Small intestine (tissue), 7 donors: ENCODE data around the gene ARAP3. TPM values are rescaled to one million over a fixed set of nuclear protein-coding genes. Genes with fewer than 3 reads are reported as not detected.

Source experiments
- DNase-seq, 2 donors: peaks; one replicate each; pipeline versions ENCODE4 v3.0.0 to v3.0.0-alpha.2; 2013
- FAIRE-seq: peaks from 2 replicates; lab custom pipeline; 2012; peaks lifted over from hg19 to GRCh38; lab: Jason Lieb, UNC
- H3K27ac ChIP-seq, 3 donors: one replicate each; pipeline ENCODE4 v1.5.1; 2013; ENCODE audit warnings: low read length in 2 of 3, mild to moderate bottlenecking in 2 of 3, control low read depth in 1 of 3, inconsistent platforms in 1 of 3, low read depth in 1 of 3, moderate library complexity in 1 of 3
- H3K27me3 ChIP-seq, 3 donors: one replicate each; pipeline ENCODE4 v1.6.1; 2013; ENCODE audit warnings: low read length in 3 of 3, inconsistent platforms in 1 of 3; ENCODE audit not compliant: control insufficient read depth in 3 of 3, insufficient read depth in 3 of 3
- H3K36me3 ChIP-seq, 3 donors: one replicate each; pipeline ENCODE4 v1.6.1; 2013; ENCODE audit warnings: low read length in 3 of 3, inconsistent platforms in 1 of 3, low read depth in 1 of 3, mild to moderate bottlenecking in 1 of 3, moderate library complexity in 1 of 3; ENCODE audit not compliant: control insufficient read depth in 3 of 3, insufficient read depth in 2 of 3
- H3K4me1 ChIP-seq, 3 donors: one replicate each; pipeline ENCODE4 v1.6.1; 2013; ENCODE audit warnings: low read length in 2 of 3, inconsistent platforms in 1 of 3, low read depth in 1 of 3, mild to moderate bottlenecking in 1 of 3, moderate library complexity in 1 of 3; ENCODE audit not compliant: control insufficient read depth in 3 of 3, insufficient read depth in 2 of 3
- H3K4me3 ChIP-seq, 3 donors: one replicate each; pipeline ENCODE4 v1.5.1; 2013; ENCODE audit warnings: low read length in 3 of 3, control low read depth in 1 of 3, inconsistent platforms in 1 of 3, low read depth in 1 of 3, mild to moderate bottlenecking in 1 of 3, moderate library complexity in 1 of 3
- H3K9me3 ChIP-seq, 2 donors: one replicate each; pipeline ENCODE4 v1.6.1; 2013; ENCODE audit warnings: low read depth in 1 of 2, low read length in 1 of 2; ENCODE audit not compliant: control insufficient read depth in 2 of 2, insufficient read depth in 1 of 2
- WGBS, 3 donors: extraction: QIAGEN DNeasy Blood & Tissue Kit; methylation state at CpG; one replicate each; pipeline ENCODE4 v1.1.7; 2013; 5-methylcytosine and 5-hydroxymethylcytosine counted together
- polyA plus RNA-seq, 4 donors: library from polyadenylated mRNA; stranded (reverse) in 3 of 4; unstranded in 1 of 4; fragments of 200-250 nt in 3 of 4; fragments of 120-200 nt in 1 of 4; gene quantifications; one replicate each; pipeline versions ENCODE4 v1.2.1 to v1.2.3, GENCODE V29; 2013
- donor health status: healthy with polysubstance abuse.
- donor health status: control.
- donor health status: control.
- donor health status: Bipolar disorder and iron deficiency.
- donor health status: healthy.

ARAP3 gene
- polyA plus RNA-seq, 4 donors = 0.45 to 14.2 (median 4.6) TPM

- Histone ChIP-seq H3K4me3 (no peak overlapping the region), H3K36me3 (no peaks in the 10 kb centered on the region), H3K27ac (no peak overlapping the region), H3K27me3 (peaks cover 0 to 28% (median under 1%) of the 10 kb centered on the region in 3 donors), H3K9me3 (no peaks in the 10 kb centered on the region), H3K4me1 (peaks cover 0 to 13% (median 0%) of the 10 kb centered on the region in 3 donors)
- WGBS, 3 donors = 67 to 74% (median 72%) methylated on average over 25 of the region's 25 CpGs
- DNase-seq = peak in 1 of 2 donors; percentile 21
- FAIRE-seq = no peak
Observed at GRCh38 chr5:141692919-141693725, 11.1 kb upstream of the ARAP3 start.

DNA sequence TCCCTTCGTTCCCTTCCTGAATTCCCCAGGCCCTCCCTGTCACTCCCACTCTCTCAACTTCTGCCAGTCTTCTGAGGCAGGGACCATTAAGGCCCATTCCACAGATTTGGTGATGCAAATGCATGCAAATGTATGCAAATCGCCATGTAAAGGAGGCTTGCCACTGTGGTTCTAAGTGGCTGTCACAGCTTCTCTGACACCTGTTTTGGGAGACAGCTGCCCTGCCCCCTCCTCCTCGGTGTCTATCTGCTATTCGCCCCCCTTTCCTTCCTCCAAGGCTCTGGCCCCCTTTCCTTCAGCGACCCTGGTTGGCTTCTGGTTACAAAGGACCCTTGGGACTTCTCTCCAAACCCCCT, 10.5 kb upstream of the ARAP3 start:
- 28 to 37% (median 33%) methylated on average over 5 of the region's 5 CpGs for WGBS, 3 donors
- peaks cover 0 to 23% (median 0%) of the 10 kb centered on the region in 3 donors for H3K27me3 ChIP-seq

GRCh38 chr5:141691867-141692532, 10.0 kb upstream of the ARAP3 start:
- H3K27me3 ChIP-seq = peaks cover 0 to 19% (median 0%) of the 10 kb centered on the region in 3 donors
- no peaks in the 10 kb centered on the region for H3K36me3 ChIP-seq
- peaks cover 0 to 13% (median 0%) of the 10 kb centered on the region in 3 donors for H3K4me1 ChIP-seq
- no peak overlapping the region for H3K27ac ChIP-seq
- 2 to 4% (median 3%) methylated on average over 30 of the region's 30 CpGs for WGBS, 3 donors
- FAIRE-seq = no peak
- H3K9me3 ChIP-seq = no peaks in the 10 kb centered on the region
- DNase-seq = peak; percentile 76 to 92
- peak overlapping the region in 1 of 3 donors; percentile 28 for H3K4me3 ChIP-seq

More for the DNA sequence above, 10.5 kb upstream of the ARAP3 start:
- DNase-seq = no peak
- no peak for FAIRE-seq
- H3K27ac ChIP-seq = no peak overlapping the region
- peak overlapping the region in 1 of 3 donors; percentile 28 for H3K4me3 ChIP-seq
- H3K36me3 ChIP-seq = no peaks in the 10 kb centered on the region
- H3K9me3 ChIP-seq = no peaks in the 10 kb centered on the region
- H3K4me1 ChIP-seq = peaks cover 0 to 13% (median 0%) of the 10 kb centered on the region in 3 donors

DNA sequence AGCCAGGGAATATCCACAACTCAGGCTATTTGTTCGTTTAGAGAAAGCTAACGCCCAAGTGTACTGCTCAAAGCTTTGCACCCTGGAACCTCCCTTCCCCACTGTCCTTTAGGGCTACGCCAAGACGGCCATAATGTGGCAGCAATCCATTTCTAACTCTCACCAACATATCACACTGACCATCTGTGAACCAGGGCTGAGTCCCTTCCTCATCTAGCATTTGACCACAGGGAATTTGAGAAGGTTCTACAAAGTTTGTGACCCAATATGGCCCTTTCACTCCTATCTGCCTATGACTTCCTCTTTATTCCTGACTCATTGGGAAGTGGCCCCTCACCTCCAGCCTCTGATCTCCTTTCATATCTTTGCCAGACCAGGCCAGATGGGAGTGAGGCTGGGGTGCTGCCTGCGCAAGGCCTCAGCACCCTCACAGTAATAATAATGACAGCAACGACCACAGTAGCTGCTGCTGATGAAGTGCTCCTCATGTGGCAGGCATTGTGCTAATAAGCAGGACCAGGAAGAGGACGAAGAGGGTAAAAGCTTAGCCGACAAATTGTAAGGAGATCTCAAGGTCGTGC, 9.3 kb upstream of the ARAP3 start:
- FAIRE-seq (no peak), DNase-seq (no peak)
- peaks cover 0 to 13% (median 0%) of the 10 kb centered on the region in 3 donors for H3K4me1 ChIP-seq
- no peaks in the 10 kb centered on the region for H3K9me3 ChIP-seq
- H3K4me3 ChIP-seq = no peak overlapping the region
- no peaks in the 10 kb centered on the region for H3K36me3 ChIP-seq
- peaks cover 0 to 17% (median 0%) of the 10 kb centered on the region in 3 donors for H3K27me3 ChIP-seq
- 74 to 78% (median 76%) methylated on average over 9 of the region's 9 CpGs for WGBS, 3 donors
- H3K27ac ChIP-seq = no peak overlapping the region

GRCh38 chr5:141686648-141687416, 4.8 kb upstream of the ARAP3 start:
- H3K4me3 ChIP-seq = no peak overlapping the region
- peaks cover 0 to 7% (median 7%) of the 10 kb centered on the region in 3 donors for H3K4me1 ChIP-seq
- peaks cover 0 to 17% (median 0%) of the 10 kb centered on the region in 3 donors for H3K27me3 ChIP-seq
- FAIRE-seq = no peak
- H3K27ac ChIP-seq = no peak overlapping the region
- H3K36me3 ChIP-seq = no peaks in the 10 kb centered on the region
- no peaks in the 10 kb centered on the region for H3K9me3 ChIP-seq
- 80 to 84% (median 81%) methylated on average over 3 of the region's 3 CpGs for WGBS, 3 donors
- no peak for DNase-seq

GRCh38 chr5:141685591-141685990, 3.6 kb upstream of the ARAP3 start:
- no peaks in the 10 kb centered on the region for H3K9me3 ChIP-seq
- H3K27me3 ChIP-seq = peaks cover 0 to 11% (median 0%) of the 10 kb centered on the region in 3 donors
- no peak overlapping the region for H3K4me3 ChIP-seq
- 78 to 95% (median 92%) methylated on average over 1 of the region's 1 CpG for WGBS, 3 donors
- no peak overlapping the region for H3K27ac ChIP-seq
- DNase-seq = no peak
- peaks cover 4 to 18% (median 7%) of the 10 kb centered on the region in 3 donors for H3K4me1 ChIP-seq
- no peak for FAIRE-seq
- H3K36me3 ChIP-seq = peaks cover 0 to 2% (median 0%) of the 10 kb centered on the region in 3 donors

GRCh38 chr5:141683596-141684141, 1.6 kb upstream of the ARAP3 start:
- Histone ChIP-seq H3K27me3 (no peaks in the 10 kb centered on the region), H3K27ac (no peak overlapping the region), H3K4me1 (peaks cover 4 to 27% (median 7%) of the 10 kb centered on the region in 3 donors), H3K36me3 (peaks cover 0 to 16% (median 0%) of the 10 kb centered on the region in 3 donors), H3K4me3 (no peak overlapping the region), H3K9me3 (no peaks in the 10 kb centered on the region)
- FAIRE-seq (no peak), DNase-seq (no peak)
